ENCODE results near the gene ALDH8A1. TPM values are rescaled to one million over a fixed set of nuclear protein-coding genes. Genes with fewer than 3 reads are reported as not detected.

The ALDH8A1 gene
- polyA plus RNA-seq, 1 donor (not counting 4 experiments of a cell fraction or from before 2014, with no cell fraction given) = 0.66 TPM

DNA sequence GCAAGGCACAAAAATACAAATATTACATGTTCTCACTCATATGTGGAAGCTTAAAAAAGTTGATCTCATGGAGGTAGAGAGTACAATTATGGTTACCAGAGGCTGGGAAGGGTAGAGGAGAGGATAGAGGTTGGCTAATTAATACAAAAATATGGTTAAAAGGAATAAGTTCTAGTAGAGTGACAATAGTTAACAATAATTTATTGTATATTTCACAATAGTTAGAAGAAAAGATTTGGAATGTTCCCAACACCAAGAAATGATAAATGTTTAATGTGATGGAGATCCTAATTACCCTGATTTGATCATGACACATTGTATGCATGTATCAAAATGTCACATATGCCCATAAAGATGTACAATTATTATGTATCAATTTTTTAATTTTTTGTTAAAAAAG lies 1.8 kb downstream of the ALDH8A1 start:
- TF ChIP-seq, protein P1, sequence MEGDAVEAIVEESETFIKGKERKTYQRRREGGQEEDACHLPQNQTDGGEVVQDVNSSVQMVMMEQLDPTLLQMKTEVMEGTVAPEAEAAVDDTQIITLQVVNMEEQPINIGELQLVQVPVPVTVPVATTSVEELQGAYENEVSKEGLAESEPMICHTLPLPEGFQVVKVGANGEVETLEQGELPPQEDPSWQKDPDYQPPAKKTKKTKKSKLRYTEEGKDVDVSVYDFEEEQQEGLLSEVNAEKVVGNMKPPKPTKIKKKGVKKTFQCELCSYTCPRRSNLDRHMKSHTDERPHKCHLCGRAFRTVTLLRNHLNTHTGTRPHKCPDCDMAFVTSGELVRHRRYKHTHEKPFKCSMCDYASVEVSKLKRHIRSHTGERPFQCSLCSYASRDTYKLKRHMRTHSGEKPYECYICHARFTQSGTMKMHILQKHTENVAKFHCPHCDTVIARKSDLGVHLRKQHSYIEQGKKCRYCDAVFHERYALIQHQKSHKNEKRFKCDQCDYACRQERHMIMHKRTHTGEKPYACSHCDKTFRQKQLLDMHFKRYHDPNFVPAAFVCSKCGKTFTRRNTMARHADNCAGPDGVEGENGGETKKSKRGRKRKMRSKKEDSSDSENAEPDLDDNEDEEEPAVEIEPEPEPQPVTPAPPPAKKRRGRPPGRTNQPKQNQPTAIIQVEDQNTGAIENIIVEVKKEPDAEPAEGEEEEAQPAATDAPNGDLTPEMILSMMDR (optimal IDR thresholded peaks at IDR 0.05 in 1 of 3, IDR thresholded peaks at IDR 0.05 in 1 of 3, conservative IDR thresholded peaks at IDR 0.05 in 1 of 3; ENCODE audit: extremely low read depth in 1 of 3, insufficient read depth in 2 of 3, low read length in 3 of 3) = no peak
- no peak for TF ChIP-seq EZH2 (IDR thresholded peaks at IDR 0.05; ENCODE audit: low read length)
- no peak for FAIRE-seq
- no peak overlapping the region for H3K4me3 ChIP-seq (ENCODE audit: control insufficient read depth in 2 of 3, extremely low read depth in 1 of 3, insufficient read depth in 2 of 3, low read depth in 1 of 3, low read length in 3 of 3)

DNA sequence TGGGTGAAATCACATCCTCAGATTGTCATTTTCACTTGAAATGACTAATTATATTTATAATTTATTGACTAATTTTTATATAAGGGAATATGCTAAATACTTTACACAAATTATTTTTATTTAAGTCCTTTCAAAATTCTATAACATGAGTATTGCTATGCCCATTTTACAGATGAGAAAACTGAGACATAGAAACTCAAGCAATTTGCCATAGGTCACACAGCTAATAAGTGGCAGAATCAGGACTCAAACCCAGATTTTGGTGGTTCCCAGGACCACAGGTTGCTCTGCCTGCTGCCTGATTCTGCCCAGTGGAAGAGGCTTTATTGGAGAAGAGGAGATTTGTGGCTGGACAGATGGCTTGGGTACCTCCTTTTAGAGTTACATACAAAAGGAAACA lies 4.9 kb downstream of the ALDH8A1 start:
- no peak overlapping the region for H2AFZ ChIP-seq (ENCODE audit: control insufficient read depth, low read length)
- H3K27me3 ChIP-seq (ENCODE audit: control insufficient read depth, extremely low read depth, insufficient read depth, low read length) = no peaks in the 10 kb centered on the region
- H3K36me3 ChIP-seq (ENCODE audit: control insufficient read depth in 2 of 2, extremely low read depth in 1 of 2, insufficient read depth in 2 of 2, low read length in 2 of 2) = no peaks in the 10 kb centered on the region
- no peaks in the 10 kb centered on the region for H3K79me2 ChIP-seq (ENCODE audit: control insufficient read depth, insufficient read depth, low read length)
- H3K9ac ChIP-seq (ENCODE audit: control insufficient read depth, extremely low read depth, insufficient read depth, low read length) = no peak overlapping the region
- no peak overlapping the region for H3K27ac ChIP-seq (ENCODE audit: control insufficient read depth, insufficient read depth, low read length)
- no peak overlapping the region for H3K4me2 ChIP-seq (ENCODE audit: control insufficient read depth, extremely low read depth, insufficient read depth, low read depth, low read length)
- FAIRE-seq = no peak
- no peaks in the 10 kb centered on the region for H3K4me1 ChIP-seq (ENCODE audit: control insufficient read depth, extremely low read depth, insufficient read depth, low read length)
- no peak overlapping the region for H3K4me3 ChIP-seq (ENCODE audit: control insufficient read depth in 2 of 3, extremely low read depth in 1 of 3, insufficient read depth in 2 of 3, low read depth in 1 of 3, low read length in 3 of 3)
- no peaks in the 10 kb centered on the region for H3K9me1 ChIP-seq (ENCODE audit: control insufficient read depth, extremely low read depth, insufficient read depth, low read length)
- H4K20me1 ChIP-seq (ENCODE audit: control insufficient read depth, extremely low read depth, insufficient read depth, low read length) = no peaks in the 10 kb centered on the region
- dilution Hi-C loops (cut with MboI; ENCODE audit: extremely low pct_ligation_motif_present, low sequenced_read_pairs) = no loop called here
- no peaks in the 10 kb centered on the region for H3K9me3 ChIP-seq (ENCODE audit: control insufficient read depth, low read depth, low read length)
- no peak for DNase-seq (ENCODE audit: low read depth, low spot score)
- no peak for TF ChIP-seq EZH2 (IDR thresholded peaks at IDR 0.05; ENCODE audit: low read length)

More for the DNA sequence above, 1.8 kb downstream of the ALDH8A1 start:
- DNase-seq (ENCODE audit: low read depth, low spot score) = no peak
- Histone ChIP-seq H3K27me3 (ENCODE audit: control insufficient read depth, extremely low read depth, insufficient read depth, low read length) (no peaks in the 10 kb centered on the region), H3K79me2 (ENCODE audit: control insufficient read depth, insufficient read depth, low read length) (no peaks in the 10 kb centered on the region), H3K9ac (ENCODE audit: control insufficient read depth, extremely low read depth, insufficient read depth, low read length) (no peak overlapping the region), H2AFZ (ENCODE audit: control insufficient read depth, low read length) (no peak overlapping the region), H4K20me1 (ENCODE audit: control insufficient read depth, extremely low read depth, insufficient read depth, low read length) (no peaks in the 10 kb centered on the region), H3K27ac (ENCODE audit: control insufficient read depth, insufficient read depth, low read length) (no peak overlapping the region), H3K4me2 (ENCODE audit: control insufficient read depth, extremely low read depth, insufficient read depth, low read depth, low read length) (no peak overlapping the region), H3K9me1 (ENCODE audit: control insufficient read depth, extremely low read depth, insufficient read depth, low read length) (no peaks in the 10 kb centered on the region), H3K36me3 (ENCODE audit: control insufficient read depth in 2 of 2, extremely low read depth in 1 of 2, insufficient read depth in 2 of 2, low read length in 2 of 2) (no peaks in the 10 kb centered on the region), H3K9me3 (ENCODE audit: control insufficient read depth, low read depth, low read length) (no peaks in the 10 kb centered on the region), H3K4me1 (ENCODE audit: control insufficient read depth, extremely low read depth, insufficient read depth, low read length) (no peaks in the 10 kb centered on the region)
- dilution Hi-C loops (cut with MboI; ENCODE audit: extremely low pct_ligation_motif_present, low sequenced_read_pairs) = no loop called here

DNA sequence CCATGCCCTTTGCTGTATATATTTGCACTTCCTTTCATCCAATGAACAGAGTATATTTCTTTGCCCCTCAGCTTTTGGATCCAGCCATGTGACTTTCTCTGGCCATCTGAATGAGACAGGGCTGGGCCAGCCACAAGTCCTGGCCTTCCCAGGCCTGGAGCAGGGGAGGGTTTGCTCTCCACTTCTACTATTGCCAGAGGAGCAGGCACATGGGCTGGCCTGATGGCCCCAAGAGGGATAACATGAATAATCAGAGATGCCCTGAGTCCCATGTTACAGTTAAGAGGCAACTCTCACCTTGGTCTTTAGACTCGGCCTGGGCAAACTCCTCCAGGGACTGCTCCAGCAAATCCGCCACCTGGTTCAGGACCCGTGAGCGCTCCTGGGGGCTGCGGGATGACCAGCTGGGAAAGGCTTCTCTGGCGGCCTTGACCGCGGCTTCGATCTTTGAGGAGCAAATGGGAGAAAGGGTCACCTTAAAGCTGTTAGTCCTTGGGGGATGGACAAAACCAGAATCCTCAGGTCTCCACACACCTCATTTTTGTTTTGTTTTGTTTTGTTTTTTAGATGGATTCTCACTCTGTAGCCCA lies 6.3 kb downstream of the ALDH8A1 start:
- dilution Hi-C loops (cut with MboI; ENCODE audit: extremely low pct_ligation_motif_present, low sequenced_read_pairs) = no loop called here
- H3K36me3 ChIP-seq (ENCODE audit: control insufficient read depth in 2 of 2, extremely low read depth in 1 of 2, insufficient read depth in 2 of 2, low read length in 2 of 2) = no peaks in the 10 kb centered on the region
- no peaks in the 10 kb centered on the region for H3K9me1 ChIP-seq (ENCODE audit: control insufficient read depth, extremely low read depth, insufficient read depth, low read length)
- H3K4me1 ChIP-seq (ENCODE audit: control insufficient read depth, extremely low read depth, insufficient read depth, low read length) = no peaks in the 10 kb centered on the region
- FAIRE-seq (no peak), DNase-seq (ENCODE audit: low read depth, low spot score) (no peak)
- no peaks in the 10 kb centered on the region for H3K79me2 ChIP-seq (ENCODE audit: control insufficient read depth, insufficient read depth, low read length)
- H3K9ac ChIP-seq (ENCODE audit: control insufficient read depth, extremely low read depth, insufficient read depth, low read length) = no peak overlapping the region
- H4K20me1 ChIP-seq (ENCODE audit: control insufficient read depth, extremely low read depth, insufficient read depth, low read length) = no peaks in the 10 kb centered on the region
- no peaks in the 10 kb centered on the region for H3K27me3 ChIP-seq (ENCODE audit: control insufficient read depth, extremely low read depth, insufficient read depth, low read length)
- H3K9me3 ChIP-seq (ENCODE audit: control insufficient read depth, low read depth, low read length) = no peaks in the 10 kb centered on the region
- no peak overlapping the region for H3K27ac ChIP-seq (ENCODE audit: control insufficient read depth, insufficient read depth, low read length)
- no peak for TF ChIP-seq EZH2 (IDR thresholded peaks at IDR 0.05; ENCODE audit: low read length)
- TF ChIP-seq, protein P1 (optimal IDR thresholded peaks at IDR 0.05 in 1 of 3, IDR thresholded peaks at IDR 0.05 in 1 of 3, conservative IDR thresholded peaks at IDR 0.05 in 1 of 3; ENCODE audit: extremely low read depth in 1 of 3, insufficient read depth in 2 of 3, low read length in 3 of 3) = no peak
- no peak overlapping the region for H3K4me2 ChIP-seq (ENCODE audit: control insufficient read depth, extremely low read depth, insufficient read depth, low read depth, low read length)
- H3K4me3 ChIP-seq (ENCODE audit: control insufficient read depth in 2 of 3, extremely low read depth in 1 of 3, insufficient read depth in 2 of 3, low read depth in 1 of 3, low read length in 3 of 3) = no peak overlapping the region
- H2AFZ ChIP-seq (ENCODE audit: control insufficient read depth, low read length) = no peak overlapping the region

All from keratinocyte (primary cell).